Measurements from ENCODE around the gene ZMPSTE24. TPM values are rescaled to one million over a fixed set of nuclear protein-coding genes. Genes with fewer than 3 reads are reported as not detected.

The ZMPSTE24 gene
- polyA plus RNA-seq, 2 of the 4 experiments (the other 2 are of a cell fraction): 44.3 to 61.3 TPM

DNA sequence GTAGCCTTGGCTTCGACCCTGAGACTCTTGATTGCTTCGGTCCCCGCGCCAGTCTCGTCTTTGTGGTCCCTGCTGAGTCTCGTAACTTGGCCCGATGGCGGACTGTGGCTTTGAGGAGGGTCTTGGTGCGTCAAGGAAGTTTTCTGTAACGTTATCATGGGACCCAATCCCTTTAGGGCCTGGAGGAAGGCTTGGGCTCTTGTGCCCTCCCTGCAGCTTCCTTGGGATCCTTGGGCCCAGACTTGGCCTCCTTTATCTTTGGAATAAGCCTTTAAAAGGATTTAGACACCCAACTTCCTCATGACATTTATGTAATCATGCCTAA is 371 bp downstream of the ZMPSTE24 start (continued):
- no peak for TF ChIP-seq SMC3 (IDR thresholded peaks at IDR 0.05)
- TF ChIP-seq JUN (IDR thresholded peaks at IDR 0.05): no peak
- TF ChIP-seq FOXS1 (CRISPR knock-in tag; IDR thresholded peaks at IDR 0.05): no peak
- TF ChIP-seq MAFK (IDR thresholded peaks at IDR 0.05; ENCODE audit: partially characterized antibody): no peak

DNA sequence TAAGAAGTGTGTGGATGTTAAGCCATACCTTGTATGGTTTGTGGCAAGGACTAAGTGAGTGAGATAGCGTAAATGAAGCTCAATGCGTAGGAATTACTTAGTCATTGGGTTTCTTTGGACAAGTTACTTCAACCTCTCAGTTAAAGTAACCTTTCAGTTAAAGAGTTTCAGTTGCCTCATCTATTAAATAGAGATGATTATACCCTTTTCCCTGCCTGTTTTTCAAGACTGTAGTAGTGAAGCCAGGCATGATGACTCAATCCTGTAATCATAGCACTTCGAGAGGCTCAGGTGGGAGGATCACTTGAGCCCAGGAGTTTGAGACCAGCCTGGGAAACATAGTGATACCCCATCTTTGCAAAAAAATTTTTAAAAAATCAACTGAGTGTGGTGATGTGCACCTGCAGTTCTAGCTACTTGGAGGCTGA is 6.3 kb downstream of the ZMPSTE24 start:
- H3K4me2 ChIP-seq: no peak overlapping the region
- no peak for FAIRE-seq
- no peaks in the 10 kb centered on the region for H3K4me1 ChIP-seq
- POLR2A ChIA-PET: no interaction called here
- DNase-seq (ENCODE audit: low read depth in 1 of 2, low spot score in 1 of 2): no peak
- no peak for ATAC-seq
- no peaks in the 10 kb centered on the region for H3K9me3 ChIP-seq
- CTCF ChIA-PET: interaction anchor here (1.1 kb wide), 1 partner anchor 50 kb away, joined by 3 read pairs; no protein-coding TSS in a partner anchor
- TF ChIP-seq RARB (CRISPR knock-in tag; IDR thresholded peaks at IDR 0.05): no peak
- TF ChIP-seq, protein P1, sequence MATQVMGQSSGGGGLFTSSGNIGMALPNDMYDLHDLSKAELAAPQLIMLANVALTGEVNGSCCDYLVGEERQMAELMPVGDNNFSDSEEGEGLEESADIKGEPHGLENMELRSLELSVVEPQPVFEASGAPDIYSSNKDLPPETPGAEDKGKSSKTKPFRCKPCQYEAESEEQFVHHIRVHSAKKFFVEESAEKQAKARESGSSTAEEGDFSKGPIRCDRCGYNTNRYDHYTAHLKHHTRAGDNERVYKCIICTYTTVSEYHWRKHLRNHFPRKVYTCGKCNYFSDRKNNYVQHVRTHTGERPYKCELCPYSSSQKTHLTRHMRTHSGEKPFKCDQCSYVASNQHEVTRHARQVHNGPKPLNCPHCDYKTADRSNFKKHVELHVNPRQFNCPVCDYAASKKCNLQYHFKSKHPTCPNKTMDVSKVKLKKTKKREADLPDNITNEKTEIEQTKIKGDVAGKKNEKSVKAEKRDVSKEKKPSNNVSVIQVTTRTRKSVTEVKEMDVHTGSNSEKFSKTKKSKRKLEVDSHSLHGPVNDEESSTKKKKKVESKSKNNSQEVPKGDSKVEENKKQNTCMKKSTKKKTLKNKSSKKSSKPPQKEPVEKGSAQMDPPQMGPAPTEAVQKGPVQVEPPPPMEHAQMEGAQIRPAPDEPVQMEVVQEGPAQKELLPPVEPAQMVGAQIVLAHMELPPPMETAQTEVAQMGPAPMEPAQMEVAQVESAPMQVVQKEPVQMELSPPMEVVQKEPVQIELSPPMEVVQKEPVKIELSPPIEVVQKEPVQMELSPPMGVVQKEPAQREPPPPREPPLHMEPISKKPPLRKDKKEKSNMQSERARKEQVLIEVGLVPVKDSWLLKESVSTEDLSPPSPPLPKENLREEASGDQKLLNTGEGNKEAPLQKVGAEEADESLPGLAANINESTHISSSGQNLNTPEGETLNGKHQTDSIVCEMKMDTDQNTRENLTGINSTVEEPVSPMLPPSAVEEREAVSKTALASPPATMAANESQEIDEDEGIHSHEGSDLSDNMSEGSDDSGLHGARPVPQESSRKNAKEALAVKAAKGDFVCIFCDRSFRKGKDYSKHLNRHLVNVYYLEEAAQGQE (IDR thresholded peaks at IDR 0.05): no peak
- no peak for TF ChIP-seq JUNB (IDR thresholded peaks at IDR 0.05)
- no peak for TF ChIP-seq JUN (IDR thresholded peaks at IDR 0.05)
- TF ChIP-seq, protein P2, sequence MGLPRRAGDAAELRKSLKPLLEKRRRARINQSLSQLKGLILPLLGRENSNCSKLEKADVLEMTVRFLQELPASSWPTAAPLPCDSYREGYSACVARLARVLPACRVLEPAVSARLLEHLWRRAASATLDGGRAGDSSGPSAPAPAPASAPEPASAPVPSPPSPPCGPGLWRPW (IDR thresholded peaks at IDR 0.05): no peak
- TF ChIP-seq, protein P3, sequence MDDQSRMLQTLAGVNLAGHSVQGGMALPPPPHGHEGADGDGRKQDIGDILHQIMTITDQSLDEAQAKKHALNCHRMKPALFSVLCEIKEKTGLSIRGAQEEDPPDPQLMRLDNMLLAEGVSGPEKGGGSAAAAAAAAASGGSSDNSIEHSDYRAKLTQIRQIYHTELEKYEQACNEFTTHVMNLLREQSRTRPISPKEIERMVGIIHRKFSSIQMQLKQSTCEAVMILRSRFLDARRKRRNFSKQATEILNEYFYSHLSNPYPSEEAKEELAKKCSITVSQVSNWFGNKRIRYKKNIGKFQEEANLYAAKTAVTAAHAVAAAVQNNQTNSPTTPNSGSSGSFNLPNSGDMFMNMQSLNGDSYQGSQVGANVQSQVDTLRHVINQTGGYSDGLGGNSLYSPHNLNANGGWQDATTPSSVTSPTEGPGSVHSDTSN (IDR thresholded peaks at IDR 0.05): no peak
- TF ChIP-seq MAFK (IDR thresholded peaks at IDR 0.05; ENCODE audit: partially characterized antibody): no peak
- TF ChIP-seq NPAS2 (CRISPR knock-in tag; IDR thresholded peaks at IDR 0.05; ENCODE audit: borderline replicate concordance): no peak
- no peak for TF ChIP-seq RFX5 (IDR thresholded peaks at IDR 0.05)
- TF ChIP-seq RCOR1 (IDR thresholded peaks at IDR 0.05; ENCODE audit: low read depth, low read length): no peak
- no peak for TF ChIP-seq PHF8 (IDR thresholded peaks at IDR 0.05; ENCODE audit: borderline replicate concordance, low read depth)
- no peak for TF ChIP-seq CBX2 (IDR thresholded peaks at IDR 0.05; ENCODE audit: borderline replicate concordance, low read depth)
- TF ChIP-seq, protein P4, sequence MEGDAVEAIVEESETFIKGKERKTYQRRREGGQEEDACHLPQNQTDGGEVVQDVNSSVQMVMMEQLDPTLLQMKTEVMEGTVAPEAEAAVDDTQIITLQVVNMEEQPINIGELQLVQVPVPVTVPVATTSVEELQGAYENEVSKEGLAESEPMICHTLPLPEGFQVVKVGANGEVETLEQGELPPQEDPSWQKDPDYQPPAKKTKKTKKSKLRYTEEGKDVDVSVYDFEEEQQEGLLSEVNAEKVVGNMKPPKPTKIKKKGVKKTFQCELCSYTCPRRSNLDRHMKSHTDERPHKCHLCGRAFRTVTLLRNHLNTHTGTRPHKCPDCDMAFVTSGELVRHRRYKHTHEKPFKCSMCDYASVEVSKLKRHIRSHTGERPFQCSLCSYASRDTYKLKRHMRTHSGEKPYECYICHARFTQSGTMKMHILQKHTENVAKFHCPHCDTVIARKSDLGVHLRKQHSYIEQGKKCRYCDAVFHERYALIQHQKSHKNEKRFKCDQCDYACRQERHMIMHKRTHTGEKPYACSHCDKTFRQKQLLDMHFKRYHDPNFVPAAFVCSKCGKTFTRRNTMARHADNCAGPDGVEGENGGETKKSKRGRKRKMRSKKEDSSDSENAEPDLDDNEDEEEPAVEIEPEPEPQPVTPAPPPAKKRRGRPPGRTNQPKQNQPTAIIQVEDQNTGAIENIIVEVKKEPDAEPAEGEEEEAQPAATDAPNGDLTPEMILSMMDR (IDR thresholded peaks at IDR 0.05): no peak
- TF ChIP-seq, protein P5, sequence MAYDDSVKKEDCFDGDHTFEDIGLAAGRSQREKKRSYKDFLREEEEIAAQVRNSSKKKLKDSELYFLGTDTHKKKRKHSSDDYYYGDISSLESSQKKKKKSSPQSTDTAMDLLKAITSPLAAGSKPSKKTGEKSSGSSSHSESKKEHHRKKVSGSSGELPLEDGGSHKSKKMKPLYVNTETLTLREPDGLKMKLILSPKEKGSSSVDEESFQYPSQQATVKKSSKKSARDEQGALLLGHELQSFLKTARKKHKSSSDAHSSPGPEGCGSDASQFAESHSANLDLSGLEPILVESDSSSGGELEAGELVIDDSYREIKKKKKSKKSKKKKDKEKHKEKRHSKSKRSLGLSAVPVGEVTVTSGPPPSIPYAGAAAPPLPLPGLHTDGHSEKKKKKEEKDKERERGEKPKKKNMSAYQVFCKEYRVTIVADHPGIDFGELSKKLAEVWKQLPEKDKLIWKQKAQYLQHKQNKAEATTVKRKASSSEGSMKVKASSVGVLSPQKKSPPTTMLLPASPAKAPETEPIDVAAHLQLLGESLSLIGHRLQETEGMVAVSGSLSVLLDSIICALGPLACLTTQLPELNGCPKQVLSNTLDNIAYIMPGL (CRISPR knock-in tag; IDR thresholded peaks at IDR 0.05; ENCODE audit: borderline replicate concordance): no peak
- TF ChIP-seq POLR2A (IDR thresholded peaks at IDR 0.05; ENCODE audit: low read length): no peak
- no peak for TF ChIP-seq TFCP2L1 (CRISPR knock-in tag; IDR thresholded peaks at IDR 0.05)
- no peak for TF ChIP-seq BHLHE40 (IDR thresholded peaks at IDR 0.05; ENCODE audit: low read depth, low read length)
- TF ChIP-seq, protein P6, sequence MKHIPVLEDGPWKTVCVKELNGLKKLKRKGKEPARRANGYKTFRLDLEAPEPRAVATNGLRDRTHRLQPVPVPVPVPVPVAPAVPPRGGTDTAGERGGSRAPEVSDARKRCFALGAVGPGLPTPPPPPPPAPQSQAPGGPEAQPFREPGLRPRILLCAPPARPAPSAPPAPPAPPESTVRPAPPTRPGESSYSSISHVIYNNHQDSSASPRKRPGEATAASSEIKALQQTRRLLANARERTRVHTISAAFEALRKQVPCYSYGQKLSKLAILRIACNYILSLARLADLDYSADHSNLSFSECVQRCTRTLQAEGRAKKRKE (CRISPR knock-in tag; IDR thresholded peaks at IDR 0.05; ENCODE audit: low read depth): no peak
- TF ChIP-seq, protein P7, sequence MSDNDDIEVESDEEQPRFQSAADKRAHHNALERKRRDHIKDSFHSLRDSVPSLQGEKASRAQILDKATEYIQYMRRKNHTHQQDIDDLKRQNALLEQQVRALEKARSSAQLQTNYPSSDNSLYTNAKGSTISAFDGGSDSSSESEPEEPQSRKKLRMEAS (IDR thresholded peaks at IDR 0.05): no peak
- no peak for TF ChIP-seq FOSB (CRISPR knock-in tag; IDR thresholded peaks at IDR 0.05)
- 96% methylated on average over 3 of the region's 3 CpGs for WGBS (ENCODE audit: missing lambda C conversion rate)
- H3K4me3 ChIP-seq: no peak overlapping the region
- no peak overlapping the region for H3K27ac ChIP-seq

Data from A549 (cell line).